K562 (cell line): ENCODE measurements around the gene MAP2K3. TPM values are rescaled to one million over a fixed set of nuclear protein-coding genes. Genes with fewer than 3 reads are reported as not detected.
A peak's percentile ranks its signal among the peaks of the same experiment; 100 is the strongest.

Experiments used
- HMGN3 ChIP-seq: IDR thresholded peaks from 2 replicates; pipeline ENCODE4 v1.6.1; 2011; ENCODE audit warnings: borderline replicate concordance, low read depth, mild to moderate bottlenecking, mixed read lengths, low read length; ENCODE audit not compliant: insufficient read length; ENCODE audit errors: extremely low read depth
- MECOM ChIP-seq: fragments of 250-450 bp; sonication (Bioruptor Pico); IDR thresholded peaks from 2 replicates; pipeline ENCODE4 v1.8.0; 2022; ENCODE audit warnings: inconsistent platforms
- POU5F1 ChIP-seq: fragments of 150-350 bp; IDR thresholded peaks from 2 replicates; pipeline ENCODE4 v1.6.1; 2014; ENCODE audit warnings: borderline replicate concordance, low read length, low read depth, mild to moderate bottlenecking; ENCODE audit not compliant: partially characterized antibody
- RAD51 ChIP-seq: fragments of 450-650 bp; IDR thresholded peaks from 2 replicates; pipeline ENCODE4 v1.7.1; 2016; ENCODE audit warnings: low read depth, mild to moderate bottlenecking, borderline replicate concordance
- RBFOX2 ChIP-seq: fragments of 200-400 bp; formaldehyde crosslinking; IDR thresholded peaks from 2 replicates; pipeline ENCODE4 v1.6.1; 2017; ENCODE audit warnings: low read depth, mild to moderate bottlenecking, low read length, moderate library complexity
- TEAD4 ChIP-seq, 2 experiments: sonication (generic) in 1 of 2; formaldehyde crosslinking in 1 of 2; IDR thresholded peaks; 2 replicates each; pipeline versions ENCODE4 v1.6.1 to v1.8.0; 2012 to 2022; ENCODE audit warnings: borderline replicate concordance in 1 of 2, inconsistent platforms in 1 of 2, low read length in 1 of 2, mild to moderate bottlenecking in 1 of 2, missing genetic modification reagents in 1 of 2
- polyA plus RNA-seq, 8 experiments: library from polyadenylated mRNA; depleted of rRNA in 4 of 8; stranded (reverse) in 5 of 8; unstranded in 3 of 8; fragments of >200 nt; fragmentation: Nextera tagmentation in 2 of 8; fragmentation: Illumina TruSeq in 1 of 8; extraction: Ambion mirVana in 2 of 8; extraction: Trizol in 1 of 8; gene quantifications; 2 replicates each; pipeline versions ENCODE4 v1.2.1 to v1.2.3, GENCODE V29; 2011 to 2014; ENCODE audit warnings: inconsistent platforms in 1 of 8, missing spikeins in 1 of 8
- total RNA-seq, 7 experiments: library from RNA; depleted of rRNA in 6 of 7; stranded (reverse); fragments of >200 nt in 6 of 7; fragmentation: Illumina TruSeq in 2 of 7; extraction: Trizol in 2 of 7; gene quantifications; 2 replicates each; pipeline versions ENCODE4 v1.2.1 to v1.2.3, GENCODE V29; 2011 to 2021; ENCODE audit warnings: low replicate concordance in 1 of 7
- TF ChIP-seq, protein P1 (sequence below): fragments of 450-650 bp; IDR thresholded peaks from 2 replicates; pipeline ENCODE4 v1.6.1; 2016; ENCODE audit warnings: mild to moderate bottlenecking, moderate library complexity
- TF ChIP-seq, protein P2 (sequence below), 2 experiments: IDR thresholded peaks; 2 replicates each; pipeline ENCODE4 v1.6.1; 2011; ENCODE audit warnings: borderline replicate concordance in 1 of 2, control low read depth in 1 of 2, low read depth in 1 of 2, low read length in 1 of 2, mild to moderate bottlenecking in 1 of 2, mixed read lengths in 1 of 2, moderate library complexity in 1 of 2; ENCODE audit not compliant: insufficient read depth in 1 of 2, insufficient read length in 1 of 2, poor library complexity in 1 of 2, severe bottlenecking in 1 of 2; ENCODE audit errors: extremely low read depth in 1 of 2
- TF ChIP-seq, protein P3 (sequence below): fragments of 450-650 bp; IDR thresholded peaks from 2 replicates; pipeline ENCODE4 v1.7.1; 2018; ENCODE audit warnings: mild to moderate bottlenecking, low read depth; ENCODE audit not compliant: partially characterized antibody

MAP2K3 gene
- total and polyA plus RNA-seq, 9 of the 15 experiments (the other 6 are each of a cell fraction or from before 2014, with no cell fraction given) = 0.18 to 14.8 (median 3.5) TPM

DNA sequence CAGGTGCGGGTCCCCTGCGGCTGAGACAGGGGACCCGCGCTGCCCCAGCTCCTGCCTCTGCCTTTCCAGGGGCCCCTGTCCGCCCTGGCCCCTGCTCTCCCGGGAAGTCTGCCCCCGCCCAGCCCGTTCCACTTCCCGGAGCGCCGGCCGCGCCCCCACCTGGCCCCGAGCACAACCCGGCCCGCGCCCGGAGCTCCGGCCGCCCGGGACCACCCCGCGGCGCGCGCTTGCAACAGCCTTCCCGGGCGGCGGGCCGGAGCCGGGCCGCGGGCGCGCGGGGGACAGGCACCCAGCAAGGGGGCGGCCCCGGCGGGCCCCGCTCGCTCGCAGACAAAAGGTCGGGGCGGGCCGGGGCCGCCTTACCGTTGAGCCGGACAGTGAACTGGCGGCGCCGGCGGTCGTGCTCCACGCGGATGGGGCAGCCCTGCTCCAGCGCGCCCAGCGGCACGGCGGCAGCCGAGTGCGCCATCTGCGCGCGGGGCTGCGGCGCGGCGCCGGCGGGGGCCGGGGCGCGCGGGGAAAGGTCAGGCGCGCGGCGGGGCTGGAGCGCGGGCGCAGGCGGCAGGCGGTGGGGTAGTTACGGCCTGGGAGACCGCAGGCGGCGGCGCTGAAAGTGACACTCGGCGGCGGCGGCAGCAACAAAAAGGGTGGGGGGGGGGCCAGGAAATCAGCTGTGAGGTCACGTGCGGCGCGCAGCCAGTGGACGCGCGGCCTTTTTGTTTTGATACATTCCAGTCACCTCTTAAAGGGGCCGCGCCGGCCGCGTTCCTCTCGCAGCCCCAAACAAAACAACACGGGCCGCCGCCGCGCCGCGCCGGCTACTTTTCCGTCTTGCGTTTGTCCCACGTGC lies 31.5 kb upstream of the MAP2K3 start, which contains the start of gene NATD1 (continued):
- TF ChIP-seq RBFOX2 = peak; percentile 45; the same call in 1 of the 2 replicates
- TF ChIP-seq, protein P1, sequence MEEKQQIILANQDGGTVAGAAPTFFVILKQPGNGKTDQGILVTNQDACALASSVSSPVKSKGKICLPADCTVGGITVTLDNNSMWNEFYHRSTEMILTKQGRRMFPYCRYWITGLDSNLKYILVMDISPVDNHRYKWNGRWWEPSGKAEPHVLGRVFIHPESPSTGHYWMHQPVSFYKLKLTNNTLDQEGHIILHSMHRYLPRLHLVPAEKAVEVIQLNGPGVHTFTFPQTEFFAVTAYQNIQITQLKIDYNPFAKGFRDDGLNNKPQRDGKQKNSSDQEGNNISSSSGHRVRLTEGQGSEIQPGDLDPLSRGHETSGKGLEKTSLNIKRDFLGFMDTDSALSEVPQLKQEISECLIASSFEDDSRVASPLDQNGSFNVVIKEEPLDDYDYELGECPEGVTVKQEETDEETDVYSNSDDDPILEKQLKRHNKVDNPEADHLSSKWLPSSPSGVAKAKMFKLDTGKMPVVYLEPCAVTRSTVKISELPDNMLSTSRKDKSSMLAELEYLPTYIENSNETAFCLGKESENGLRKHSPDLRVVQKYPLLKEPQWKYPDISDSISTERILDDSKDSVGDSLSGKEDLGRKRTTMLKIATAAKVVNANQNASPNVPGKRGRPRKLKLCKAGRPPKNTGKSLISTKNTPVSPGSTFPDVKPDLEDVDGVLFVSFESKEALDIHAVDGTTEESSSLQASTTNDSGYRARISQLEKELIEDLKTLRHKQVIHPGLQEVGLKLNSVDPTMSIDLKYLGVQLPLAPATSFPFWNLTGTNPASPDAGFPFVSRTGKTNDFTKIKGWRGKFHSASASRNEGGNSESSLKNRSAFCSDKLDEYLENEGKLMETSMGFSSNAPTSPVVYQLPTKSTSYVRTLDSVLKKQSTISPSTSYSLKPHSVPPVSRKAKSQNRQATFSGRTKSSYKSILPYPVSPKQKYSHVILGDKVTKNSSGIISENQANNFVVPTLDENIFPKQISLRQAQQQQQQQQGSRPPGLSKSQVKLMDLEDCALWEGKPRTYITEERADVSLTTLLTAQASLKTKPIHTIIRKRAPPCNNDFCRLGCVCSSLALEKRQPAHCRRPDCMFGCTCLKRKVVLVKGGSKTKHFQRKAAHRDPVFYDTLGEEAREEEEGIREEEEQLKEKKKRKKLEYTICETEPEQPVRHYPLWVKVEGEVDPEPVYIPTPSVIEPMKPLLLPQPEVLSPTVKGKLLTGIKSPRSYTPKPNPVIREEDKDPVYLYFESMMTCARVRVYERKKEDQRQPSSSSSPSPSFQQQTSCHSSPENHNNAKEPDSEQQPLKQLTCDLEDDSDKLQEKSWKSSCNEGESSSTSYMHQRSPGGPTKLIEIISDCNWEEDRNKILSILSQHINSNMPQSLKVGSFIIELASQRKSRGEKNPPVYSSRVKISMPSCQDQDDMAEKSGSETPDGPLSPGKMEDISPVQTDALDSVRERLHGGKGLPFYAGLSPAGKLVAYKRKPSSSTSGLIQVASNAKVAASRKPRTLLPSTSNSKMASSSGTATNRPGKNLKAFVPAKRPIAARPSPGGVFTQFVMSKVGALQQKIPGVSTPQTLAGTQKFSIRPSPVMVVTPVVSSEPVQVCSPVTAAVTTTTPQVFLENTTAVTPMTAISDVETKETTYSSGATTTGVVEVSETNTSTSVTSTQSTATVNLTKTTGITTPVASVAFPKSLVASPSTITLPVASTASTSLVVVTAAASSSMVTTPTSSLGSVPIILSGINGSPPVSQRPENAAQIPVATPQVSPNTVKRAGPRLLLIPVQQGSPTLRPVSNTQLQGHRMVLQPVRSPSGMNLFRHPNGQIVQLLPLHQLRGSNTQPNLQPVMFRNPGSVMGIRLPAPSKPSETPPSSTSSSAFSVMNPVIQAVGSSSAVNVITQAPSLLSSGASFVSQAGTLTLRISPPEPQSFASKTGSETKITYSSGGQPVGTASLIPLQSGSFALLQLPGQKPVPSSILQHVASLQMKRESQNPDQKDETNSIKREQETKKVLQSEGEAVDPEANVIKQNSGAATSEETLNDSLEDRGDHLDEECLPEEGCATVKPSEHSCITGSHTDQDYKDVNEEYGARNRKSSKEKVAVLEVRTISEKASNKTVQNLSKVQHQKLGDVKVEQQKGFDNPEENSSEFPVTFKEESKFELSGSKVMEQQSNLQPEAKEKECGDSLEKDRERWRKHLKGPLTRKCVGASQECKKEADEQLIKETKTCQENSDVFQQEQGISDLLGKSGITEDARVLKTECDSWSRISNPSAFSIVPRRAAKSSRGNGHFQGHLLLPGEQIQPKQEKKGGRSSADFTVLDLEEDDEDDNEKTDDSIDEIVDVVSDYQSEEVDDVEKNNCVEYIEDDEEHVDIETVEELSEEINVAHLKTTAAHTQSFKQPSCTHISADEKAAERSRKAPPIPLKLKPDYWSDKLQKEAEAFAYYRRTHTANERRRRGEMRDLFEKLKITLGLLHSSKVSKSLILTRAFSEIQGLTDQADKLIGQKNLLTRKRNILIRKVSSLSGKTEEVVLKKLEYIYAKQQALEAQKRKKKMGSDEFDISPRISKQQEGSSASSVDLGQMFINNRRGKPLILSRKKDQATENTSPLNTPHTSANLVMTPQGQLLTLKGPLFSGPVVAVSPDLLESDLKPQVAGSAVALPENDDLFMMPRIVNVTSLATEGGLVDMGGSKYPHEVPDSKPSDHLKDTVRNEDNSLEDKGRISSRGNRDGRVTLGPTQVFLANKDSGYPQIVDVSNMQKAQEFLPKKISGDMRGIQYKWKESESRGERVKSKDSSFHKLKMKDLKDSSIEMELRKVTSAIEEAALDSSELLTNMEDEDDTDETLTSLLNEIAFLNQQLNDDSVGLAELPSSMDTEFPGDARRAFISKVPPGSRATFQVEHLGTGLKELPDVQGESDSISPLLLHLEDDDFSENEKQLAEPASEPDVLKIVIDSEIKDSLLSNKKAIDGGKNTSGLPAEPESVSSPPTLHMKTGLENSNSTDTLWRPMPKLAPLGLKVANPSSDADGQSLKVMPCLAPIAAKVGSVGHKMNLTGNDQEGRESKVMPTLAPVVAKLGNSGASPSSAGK = peak; percentile 41; the same call in 1 of the 2 replicates
- TF ChIP-seq, protein P2, sequence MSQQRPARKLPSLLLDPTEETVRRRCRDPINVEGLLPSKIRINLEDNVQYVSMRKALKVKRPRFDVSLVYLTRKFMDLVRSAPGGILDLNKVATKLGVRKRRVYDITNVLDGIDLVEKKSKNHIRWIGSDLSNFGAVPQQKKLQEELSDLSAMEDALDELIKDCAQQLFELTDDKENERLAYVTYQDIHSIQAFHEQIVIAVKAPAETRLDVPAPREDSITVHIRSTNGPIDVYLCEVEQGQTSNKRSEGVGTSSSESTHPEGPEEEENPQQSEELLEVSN (IDR thresholded peaks at IDR 0.05; ENCODE audit: borderline replicate concordance in 1 of 2, extremely low read depth in 1 of 2, insufficient read depth in 1 of 2, insufficient read length in 1 of 2, low read depth in 1 of 2, low read length in 1 of 2, poor library complexity in 1 of 2, severe bottlenecking in 1 of 2) = peak in 1 of 2 experiments; percentile 58
- TF ChIP-seq TEAD4 (IDR thresholded peaks at IDR 0.05; ENCODE audit: low read length) = peak; percentile 36
- no peak for TF ChIP-seq TEAD4 (CRISPR knock-in tag; IDR thresholded peaks at IDR 0.05; ENCODE audit: borderline replicate concordance)
- no peak for TF ChIP-seq MECOM (CRISPR knock-in tag)
- TF ChIP-seq, protein P3, sequence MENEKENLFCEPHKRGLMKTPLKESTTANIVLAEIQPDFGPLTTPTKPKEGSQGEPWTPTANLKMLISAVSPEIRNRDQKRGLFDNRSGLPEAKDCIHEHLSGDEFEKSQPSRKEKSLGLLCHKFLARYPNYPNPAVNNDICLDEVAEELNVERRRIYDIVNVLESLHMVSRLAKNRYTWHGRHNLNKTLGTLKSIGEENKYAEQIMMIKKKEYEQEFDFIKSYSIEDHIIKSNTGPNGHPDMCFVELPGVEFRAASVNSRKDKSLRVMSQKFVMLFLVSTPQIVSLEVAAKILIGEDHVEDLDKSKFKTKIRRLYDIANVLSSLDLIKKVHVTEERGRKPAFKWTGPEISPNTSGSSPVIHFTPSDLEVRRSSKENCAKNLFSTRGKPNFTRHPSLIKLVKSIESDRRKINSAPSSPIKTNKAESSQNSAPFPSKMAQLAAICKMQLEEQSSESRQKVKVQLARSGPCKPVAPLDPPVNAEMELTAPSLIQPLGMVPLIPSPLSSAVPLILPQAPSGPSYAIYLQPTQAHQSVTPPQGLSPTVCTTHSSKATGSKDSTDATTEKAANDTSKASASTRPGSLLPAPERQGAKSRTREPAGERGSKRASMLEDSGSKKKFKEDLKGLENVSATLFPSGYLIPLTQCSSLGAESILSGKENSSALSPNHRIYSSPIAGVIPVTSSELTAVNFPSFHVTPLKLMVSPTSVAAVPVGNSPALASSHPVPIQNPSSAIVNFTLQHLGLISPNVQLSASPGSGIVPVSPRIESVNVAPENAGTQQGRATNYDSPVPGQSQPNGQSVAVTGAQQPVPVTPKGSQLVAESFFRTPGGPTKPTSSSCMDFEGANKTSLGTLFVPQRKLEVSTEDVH = no peak
- TF ChIP-seq RAD51 = peak; percentile 89
- TF ChIP-seq HMGN3 = peak; percentile 45
- no peak for TF ChIP-seq POU5F1
